ENCODE results near the gene MPST.

Gene MPST

DNA sequence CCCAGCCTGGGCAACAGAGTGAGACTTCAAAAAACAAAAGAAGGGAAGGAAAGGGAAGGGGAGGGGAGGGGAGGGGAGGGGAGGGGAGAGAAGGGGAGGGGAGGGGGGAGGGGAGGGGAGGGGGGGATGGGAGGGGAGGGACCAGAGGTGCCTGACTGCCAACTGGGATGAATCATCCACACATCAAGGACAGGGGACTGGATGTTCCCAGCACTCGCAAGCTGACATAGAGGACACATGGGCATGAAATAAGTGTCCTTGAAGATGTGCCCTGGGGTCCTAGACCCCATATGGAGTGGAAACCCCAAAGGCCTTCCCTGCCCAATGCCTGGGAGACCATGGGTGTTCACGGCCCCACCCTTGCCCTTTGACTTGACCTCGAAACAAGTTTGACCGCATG, 20.1 kb upstream of the MPST start:
- TF ChIP-seq, protein P1, sequence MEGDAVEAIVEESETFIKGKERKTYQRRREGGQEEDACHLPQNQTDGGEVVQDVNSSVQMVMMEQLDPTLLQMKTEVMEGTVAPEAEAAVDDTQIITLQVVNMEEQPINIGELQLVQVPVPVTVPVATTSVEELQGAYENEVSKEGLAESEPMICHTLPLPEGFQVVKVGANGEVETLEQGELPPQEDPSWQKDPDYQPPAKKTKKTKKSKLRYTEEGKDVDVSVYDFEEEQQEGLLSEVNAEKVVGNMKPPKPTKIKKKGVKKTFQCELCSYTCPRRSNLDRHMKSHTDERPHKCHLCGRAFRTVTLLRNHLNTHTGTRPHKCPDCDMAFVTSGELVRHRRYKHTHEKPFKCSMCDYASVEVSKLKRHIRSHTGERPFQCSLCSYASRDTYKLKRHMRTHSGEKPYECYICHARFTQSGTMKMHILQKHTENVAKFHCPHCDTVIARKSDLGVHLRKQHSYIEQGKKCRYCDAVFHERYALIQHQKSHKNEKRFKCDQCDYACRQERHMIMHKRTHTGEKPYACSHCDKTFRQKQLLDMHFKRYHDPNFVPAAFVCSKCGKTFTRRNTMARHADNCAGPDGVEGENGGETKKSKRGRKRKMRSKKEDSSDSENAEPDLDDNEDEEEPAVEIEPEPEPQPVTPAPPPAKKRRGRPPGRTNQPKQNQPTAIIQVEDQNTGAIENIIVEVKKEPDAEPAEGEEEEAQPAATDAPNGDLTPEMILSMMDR (IDR thresholded peaks at IDR 0.05; ENCODE audit: insufficient read depth, low read length, missing control alignments) = no peak
- no peak overlapping the region for H3K4me3 ChIP-seq (ENCODE audit: low read depth, low read length)
- ChIA-PET POLR2A (no interaction called here), CTCF (interaction anchor here (0.7 kb wide), 1 partner anchor 23 kb away, joined by 3 read pairs; no protein-coding TSS in a partner anchor)
- DNase-seq (ENCODE audit: low read depth, low spot score) = no peak

DNA sequence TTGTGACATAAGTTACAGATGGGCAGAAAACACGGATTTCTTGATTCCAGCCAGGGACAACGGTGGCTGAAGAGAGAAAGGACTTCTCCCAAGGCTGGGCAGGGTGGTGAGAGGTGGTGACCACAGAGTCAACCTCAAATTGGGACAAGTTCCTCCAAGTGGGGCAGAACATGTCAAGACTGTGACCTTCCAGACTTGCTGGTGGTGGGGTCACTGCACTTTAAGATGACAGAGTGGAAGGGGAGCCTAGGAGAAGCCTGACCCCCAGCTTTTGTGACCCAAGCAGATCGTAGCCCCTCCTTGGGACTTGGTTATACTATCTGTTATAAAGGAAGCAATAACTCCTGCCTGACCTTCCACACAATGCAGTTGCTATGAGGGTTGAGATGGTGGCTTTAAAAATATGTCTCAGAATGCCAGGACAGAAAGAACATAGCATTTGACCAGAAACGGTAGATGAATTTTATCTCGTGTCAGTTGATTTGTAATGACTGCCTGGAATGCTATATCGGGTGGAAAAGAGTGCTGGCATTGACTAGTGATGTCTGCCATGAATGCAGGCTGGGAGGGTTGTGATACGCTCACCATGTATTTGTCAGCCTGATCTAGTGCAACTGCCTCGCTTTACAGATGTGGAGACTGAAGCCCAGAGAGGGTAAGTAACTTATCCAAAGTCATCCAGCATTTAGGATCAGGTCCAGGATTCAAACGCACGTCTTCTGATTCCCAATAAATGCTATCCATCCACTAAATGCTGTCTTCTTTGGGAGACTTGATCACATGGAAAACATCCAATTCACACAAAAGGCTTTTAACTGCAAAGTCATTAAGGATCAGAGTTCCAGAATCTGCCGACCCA, 18.6 kb upstream of the MPST start:
- no peak overlapping the region for H3K4me3 ChIP-seq (ENCODE audit: low read depth, low read length)
- ChIA-PET CTCF (no interaction called here), POLR2A (no interaction called here)
- DNase-seq (ENCODE audit: low read depth, low spot score) = no peak
- TF ChIP-seq, protein P1 (IDR thresholded peaks at IDR 0.05; ENCODE audit: insufficient read depth, low read length, missing control alignments) = no peak

DNA sequence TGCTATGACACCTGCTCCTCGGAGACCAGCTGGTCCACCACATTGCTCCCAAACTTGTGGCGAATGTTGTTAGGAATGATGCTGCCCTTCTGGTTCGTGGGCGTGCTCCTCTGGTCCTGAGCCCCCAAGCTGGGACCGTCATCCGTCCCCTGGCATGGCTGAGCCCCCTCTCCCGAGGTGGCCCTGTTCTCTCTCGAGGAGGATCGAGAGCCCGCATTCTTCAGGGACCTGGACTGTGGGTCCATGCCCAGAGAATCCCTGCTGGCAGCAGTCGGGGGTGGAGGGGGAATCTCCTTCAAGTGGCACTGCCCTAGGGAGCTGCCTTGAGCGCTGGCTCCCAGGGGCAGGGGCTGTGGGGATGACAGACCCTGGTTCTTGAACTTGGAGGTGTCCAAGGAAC, 17.7 kb upstream of the MPST start:
- CTCF ChIA-PET = no interaction called here
- POLR2A ChIA-PET = no interaction called here
- TF ChIP-seq, protein P1 (IDR thresholded peaks at IDR 0.05; ENCODE audit: insufficient read depth, low read length, missing control alignments) = no peak
- DNase-seq (ENCODE audit: low read depth, low spot score) = no peak
- no peak overlapping the region for H3K4me3 ChIP-seq (ENCODE audit: low read depth, low read length)

DNA sequence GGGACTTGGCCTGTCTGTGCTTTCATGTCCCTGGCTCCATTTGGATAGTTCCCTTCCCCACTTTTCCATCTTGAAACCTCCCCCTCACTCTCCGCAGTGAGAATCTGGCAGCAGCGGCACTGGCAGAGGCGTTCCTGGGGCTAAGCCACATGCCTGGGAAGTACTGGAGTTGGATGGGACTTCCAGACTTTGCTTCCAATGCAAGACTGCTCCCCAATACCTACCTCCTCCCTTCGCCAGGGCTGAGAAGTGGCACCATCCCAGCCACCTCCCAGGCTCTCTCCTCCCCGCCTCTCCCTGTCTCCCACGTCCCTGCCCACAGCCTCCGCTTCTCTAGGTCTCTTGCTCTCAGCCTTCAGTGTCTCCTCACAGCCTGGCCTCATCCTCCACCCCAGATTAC, 16.9 kb upstream of the MPST start:
- ChIA-PET POLR2A (no interaction called here), CTCF (interaction anchor here (1.1 kb wide), 1 partner anchor 16 kb away, joined by 3 read pairs; the partner anchor contains the start of gene TST)
- DNase-seq (ENCODE audit: low read depth, low spot score) = no peak
- H3K4me3 ChIP-seq (ENCODE audit: low read depth, low read length) = no peak overlapping the region
- TF ChIP-seq, protein P1 (IDR thresholded peaks at IDR 0.05; ENCODE audit: insufficient read depth, low read length, missing control alignments) = no peak

DNA sequence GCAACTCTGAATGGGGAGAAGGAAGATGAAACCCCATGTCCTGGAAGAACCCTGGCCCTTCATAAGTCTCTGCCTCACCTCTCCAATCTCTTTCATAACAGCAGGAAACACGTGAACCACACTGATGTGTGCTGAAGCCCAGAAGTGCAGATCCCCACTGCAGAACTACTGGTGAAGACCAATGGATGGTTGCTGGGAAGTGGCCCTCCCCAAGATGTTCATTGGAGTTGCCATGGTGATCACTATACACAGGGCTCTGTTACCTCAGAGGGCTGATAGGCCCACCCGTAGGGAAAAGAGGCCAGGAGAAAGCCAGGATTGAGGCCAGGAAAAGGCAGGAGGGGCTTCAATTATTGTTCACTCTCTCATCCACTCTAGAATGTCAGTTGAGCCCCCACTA, 11.9 kb upstream of the MPST start:
- TF ChIP-seq, protein P1 (IDR thresholded peaks at IDR 0.05; ENCODE audit: insufficient read depth, low read length, missing control alignments) = no peak
- CTCF ChIA-PET = interaction anchor here (1.5 kb wide), 1 partner anchor 28 kb away, joined by 5 read pairs; no protein-coding TSS in a partner anchor
- no peak overlapping the region for H3K4me3 ChIP-seq (ENCODE audit: low read depth, low read length)
- POLR2A ChIA-PET = no interaction called here
- no peak for DNase-seq (ENCODE audit: low read depth, low spot score)

DNA sequence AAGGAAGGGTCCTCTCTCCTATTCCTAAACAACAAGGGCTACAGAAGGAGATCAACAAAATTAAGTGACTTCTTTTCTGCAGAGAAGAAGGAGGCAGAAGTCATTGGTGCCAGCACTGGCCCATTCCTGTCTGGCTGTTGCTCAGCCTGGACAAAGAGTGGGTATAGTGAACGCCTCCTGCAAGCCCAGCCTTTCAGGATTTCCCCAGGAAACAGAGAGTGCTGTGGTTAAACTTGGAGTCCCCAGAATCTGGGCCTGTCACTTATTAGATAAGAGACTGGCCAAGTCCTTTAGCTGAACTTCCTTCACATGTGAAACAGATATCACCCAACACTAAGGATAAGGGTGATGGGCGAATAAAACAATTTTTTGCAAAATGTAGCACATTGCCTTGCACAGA, 11.2 kb upstream of the MPST start:
- no peak for DNase-seq (ENCODE audit: low read depth, low spot score)
- H3K4me3 ChIP-seq (ENCODE audit: low read depth, low read length) = no peak overlapping the region
- CTCF ChIA-PET = interaction anchor here (0.7 to 2.3 kb wide), 5 partner anchors 11 to 38 kb away, joined by 3 to 8 read pairs (median 4); no protein-coding TSS in a partner anchor
- TF ChIP-seq, protein P1 (IDR thresholded peaks at IDR 0.05; ENCODE audit: insufficient read depth, low read length, missing control alignments) = no peak
- POLR2A ChIA-PET = no interaction called here
